Nephron (organoid): Measurements from ENCODE around the gene ANO2.
A peak's percentile ranks its signal among the peaks of the same experiment; 100 is the strongest.

Experiments used
- H3K27ac Mint-ChIP-seq, 3 experiments: 2 replicates each; pipeline ENCODE4 v1.8.0; 2020; ENCODE audit warnings: mixed read lengths in 3 of 3, mild to moderate bottlenecking in 2 of 3, moderate library complexity in 1 of 3
- H3K27me3 Mint-ChIP-seq: 2 replicates; pipeline ENCODE4 v1.8.0; 2021; ENCODE audit warnings: low read depth, mild to moderate bottlenecking, moderate library complexity, mixed read lengths
- H3K36me3 Mint-ChIP-seq: 2 replicates; pipeline ENCODE4 v1.8.0; 2020; ENCODE audit warnings: low read depth, mixed read lengths
- H3K4me1 Mint-ChIP-seq: 2 replicates; pipeline ENCODE4 v1.8.0; 2020; ENCODE audit warnings: mixed read lengths
- H3K4me3 Mint-ChIP-seq, 3 experiments: 2 replicates each; pipeline ENCODE4 v1.8.0; 2020; ENCODE audit warnings: mild to moderate bottlenecking in 3 of 3, mixed read lengths in 3 of 3, moderate library complexity in 2 of 3
- H3K9me3 Mint-ChIP-seq: 2 replicates; pipeline ENCODE4 v1.8.0; 2020; ENCODE audit warnings: mixed read lengths
- TF ChIP-seq, protein P1 (sequence below), 3 experiments: fragments of 200-600 bp; sonication (generic); IDR thresholded peaks; one replicate each; pipeline ENCODE4 v1.5.0; 2021; ENCODE audit warnings: antibody characterized with exemption in 3 of 3; ENCODE audit not compliant: unreplicated experiment in 3 of 3

ANO2 gene

DNA sequence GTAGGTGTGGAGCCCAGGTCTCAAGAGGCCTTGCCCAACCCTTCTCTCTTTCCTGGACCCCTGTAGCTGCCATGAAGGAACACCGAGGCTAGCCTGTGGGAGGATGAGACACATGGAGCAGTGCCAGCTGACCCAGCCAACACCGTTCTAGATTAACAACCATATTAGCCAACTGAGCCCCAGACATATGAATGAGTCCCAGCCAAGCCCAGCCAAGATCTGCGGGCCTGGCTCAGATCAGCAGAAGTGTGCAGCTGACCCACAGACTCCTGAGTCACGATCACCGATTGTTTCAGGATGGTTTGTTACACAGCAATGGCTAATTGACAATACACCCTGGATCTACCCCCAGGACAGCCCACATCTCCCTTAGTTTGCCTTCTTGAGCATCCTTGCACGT, 431.0 kb downstream of the ANO2 start:
- no peaks in the 10 kb centered on the region for H3K36me3 Mint-ChIP-seq
- H3K4me1 Mint-ChIP-seq: peaks cover 56% of the 10 kb centered on the region
- peaks cover 7% of the 10 kb centered on the region for H3K27me3 Mint-ChIP-seq
- TF ChIP-seq, protein P1, sequence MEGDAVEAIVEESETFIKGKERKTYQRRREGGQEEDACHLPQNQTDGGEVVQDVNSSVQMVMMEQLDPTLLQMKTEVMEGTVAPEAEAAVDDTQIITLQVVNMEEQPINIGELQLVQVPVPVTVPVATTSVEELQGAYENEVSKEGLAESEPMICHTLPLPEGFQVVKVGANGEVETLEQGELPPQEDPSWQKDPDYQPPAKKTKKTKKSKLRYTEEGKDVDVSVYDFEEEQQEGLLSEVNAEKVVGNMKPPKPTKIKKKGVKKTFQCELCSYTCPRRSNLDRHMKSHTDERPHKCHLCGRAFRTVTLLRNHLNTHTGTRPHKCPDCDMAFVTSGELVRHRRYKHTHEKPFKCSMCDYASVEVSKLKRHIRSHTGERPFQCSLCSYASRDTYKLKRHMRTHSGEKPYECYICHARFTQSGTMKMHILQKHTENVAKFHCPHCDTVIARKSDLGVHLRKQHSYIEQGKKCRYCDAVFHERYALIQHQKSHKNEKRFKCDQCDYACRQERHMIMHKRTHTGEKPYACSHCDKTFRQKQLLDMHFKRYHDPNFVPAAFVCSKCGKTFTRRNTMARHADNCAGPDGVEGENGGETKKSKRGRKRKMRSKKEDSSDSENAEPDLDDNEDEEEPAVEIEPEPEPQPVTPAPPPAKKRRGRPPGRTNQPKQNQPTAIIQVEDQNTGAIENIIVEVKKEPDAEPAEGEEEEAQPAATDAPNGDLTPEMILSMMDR (IDR thresholded peaks at IDR 0.05; ENCODE audit: unreplicated experiment in 3 of 3): no peak
- no peaks in the 10 kb centered on the region for H3K9me3 Mint-ChIP-seq
- H3K27ac Mint-ChIP-seq: no peak overlapping the region
- H3K4me3 Mint-ChIP-seq: no peak overlapping the region

- no peaks in the 10 kb centered on the region for H3K36me3 Mint-ChIP-seq
- no peaks in the 10 kb centered on the region for H3K9me3 Mint-ChIP-seq
- TF ChIP-seq, protein P1 (IDR thresholded peaks at IDR 0.05; ENCODE audit: unreplicated experiment in 3 of 3): no peak
- H3K27me3 Mint-ChIP-seq: peaks cover 7% of the 10 kb centered on the region
- H3K27ac Mint-ChIP-seq: peak overlapping the region in 1 of 3 experiments; percentile 11
- H3K4me1 Mint-ChIP-seq: peaks cover 56% of the 10 kb centered on the region
- no peak overlapping the region for H3K4me3 Mint-ChIP-seq
Measured at GRCh38 chr12:5513406-5513805, 431.7 kb downstream of the ANO2 start.
